ENCODE results near the gene MAST4. TPM values are rescaled to one million over a fixed set of nuclear protein-coding genes. Genes with fewer than 3 reads are reported as not detected.

The MAST4 gene
- total RNA-seq, 2 experiments from 2014 or later, result 1.3 to 21.9 TPM

DNA sequence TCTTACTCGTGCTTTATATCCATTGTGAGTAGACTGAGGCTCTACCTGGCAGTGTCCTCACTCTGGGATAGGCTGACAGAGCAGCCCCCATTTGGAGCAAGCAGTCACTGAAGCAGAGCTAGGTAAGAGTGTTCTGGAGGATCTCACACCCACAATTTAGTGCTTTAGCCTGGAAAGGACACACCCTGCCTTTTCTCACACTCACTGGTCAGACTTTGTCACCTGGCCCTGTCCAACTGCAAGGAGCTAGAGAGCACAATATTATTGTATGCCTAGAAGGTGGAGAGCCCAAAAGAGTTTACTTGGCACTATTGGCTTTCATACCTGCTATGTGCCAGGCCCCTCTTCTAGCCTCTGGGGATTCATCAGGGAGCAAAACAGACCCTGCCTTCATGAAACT, 141.9 kb downstream of the MAST4 start:
- no peaks in the 10 kb centered on the region for H3K9me3 ChIP-seq (ENCODE audit: low read length)
- BruUV-seq (replicated peaks), result no TSS peak
- CTCF ChIA-PET (ENCODE audit: unreplicated experiment), result no interaction called here
- H3K4me2 ChIP-seq (ENCODE audit: low read length), result no peak overlapping the region
- H3K4me3 ChIP-seq (ENCODE audit: low read depth, low read length, poor library complexity, severe bottlenecking), result no peak overlapping the region
- POLR2A ChIA-PET, result interaction anchor here (0.9 kb wide), 1 partner anchor 9 kb away, joined by 3 read pairs; no protein-coding TSS in a partner anchor
- no peak for DNase-seq (ENCODE audit: low spot score)
- H3K79me2 ChIP-seq (ENCODE audit: insufficient read depth, low read depth, low read length), result no peaks in the 10 kb centered on the region
- no peaks in the 10 kb centered on the region for H3K9me2 ChIP-seq (ENCODE audit: insufficient read depth, low read length)
- no peak overlapping the region for H3K27ac ChIP-seq (ENCODE audit: low read depth, low read length, poor library complexity, severe bottlenecking)
- intact Hi-C loops (cut with micrococcal nuclease; ENCODE audit: unreplicated experiment), result no loop called here
- no peaks in the 10 kb centered on the region for H3K4me1 ChIP-seq (ENCODE audit: insufficient read depth, low read length, poor library complexity, severe bottlenecking)
- H4K20me1 ChIP-seq (ENCODE audit: insufficient read depth, low read length), result no peaks in the 10 kb centered on the region
- no peak overlapping the region for H2AFZ ChIP-seq (ENCODE audit: low read length)
- H3K36me3 ChIP-seq (ENCODE audit: insufficient read depth, low read length), result no peaks in the 10 kb centered on the region
- TF ChIP-seq, protein P1, sequence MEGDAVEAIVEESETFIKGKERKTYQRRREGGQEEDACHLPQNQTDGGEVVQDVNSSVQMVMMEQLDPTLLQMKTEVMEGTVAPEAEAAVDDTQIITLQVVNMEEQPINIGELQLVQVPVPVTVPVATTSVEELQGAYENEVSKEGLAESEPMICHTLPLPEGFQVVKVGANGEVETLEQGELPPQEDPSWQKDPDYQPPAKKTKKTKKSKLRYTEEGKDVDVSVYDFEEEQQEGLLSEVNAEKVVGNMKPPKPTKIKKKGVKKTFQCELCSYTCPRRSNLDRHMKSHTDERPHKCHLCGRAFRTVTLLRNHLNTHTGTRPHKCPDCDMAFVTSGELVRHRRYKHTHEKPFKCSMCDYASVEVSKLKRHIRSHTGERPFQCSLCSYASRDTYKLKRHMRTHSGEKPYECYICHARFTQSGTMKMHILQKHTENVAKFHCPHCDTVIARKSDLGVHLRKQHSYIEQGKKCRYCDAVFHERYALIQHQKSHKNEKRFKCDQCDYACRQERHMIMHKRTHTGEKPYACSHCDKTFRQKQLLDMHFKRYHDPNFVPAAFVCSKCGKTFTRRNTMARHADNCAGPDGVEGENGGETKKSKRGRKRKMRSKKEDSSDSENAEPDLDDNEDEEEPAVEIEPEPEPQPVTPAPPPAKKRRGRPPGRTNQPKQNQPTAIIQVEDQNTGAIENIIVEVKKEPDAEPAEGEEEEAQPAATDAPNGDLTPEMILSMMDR (conservative IDR thresholded peaks at IDR 0.05; ENCODE audit: low read length), result no peak
- TF ChIP-seq EZH2phosphoT487 (IDR thresholded peaks at IDR 0.05; ENCODE audit: borderline replicate concordance, low read depth, low read length), result no peak

DNA sequence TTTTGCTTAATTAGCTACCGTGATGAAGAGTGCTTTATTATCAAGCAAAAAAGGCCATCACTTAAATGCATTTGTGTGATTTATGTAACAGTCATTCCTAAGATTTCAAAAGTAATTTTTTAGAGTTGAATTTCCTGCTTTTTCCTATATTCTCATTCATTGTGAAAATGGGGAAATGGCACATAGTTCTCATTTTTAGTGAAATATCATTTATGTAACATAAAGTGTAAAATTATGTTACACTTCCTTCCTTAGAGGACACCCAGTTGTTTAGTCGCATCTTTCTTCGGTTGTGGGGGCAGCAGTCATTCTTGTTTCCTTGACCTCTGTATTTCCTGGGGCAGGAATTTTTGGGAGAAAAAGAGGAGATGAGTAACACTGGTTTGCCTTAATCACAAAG, 142.8 kb downstream of the MAST4 start:
- no TSS peak for BruUV-seq (replicated peaks)
- Histone ChIP-seq H3K79me2 (ENCODE audit: insufficient read depth, low read depth, low read length) (no peaks in the 10 kb centered on the region), H3K4me3 (ENCODE audit: low read depth, low read length, poor library complexity, severe bottlenecking) (no peak overlapping the region), H3K4me2 (ENCODE audit: low read length) (no peak overlapping the region), H3K4me1 (ENCODE audit: insufficient read depth, low read length, poor library complexity, severe bottlenecking) (no peaks in the 10 kb centered on the region), H4K20me1 (ENCODE audit: insufficient read depth, low read length) (no peaks in the 10 kb centered on the region), H3K36me3 (ENCODE audit: insufficient read depth, low read length) (no peaks in the 10 kb centered on the region), H3K27ac (ENCODE audit: low read depth, low read length, poor library complexity, severe bottlenecking) (no peak overlapping the region), H3K9me3 (ENCODE audit: low read length) (no peaks in the 10 kb centered on the region), H3K9me2 (ENCODE audit: insufficient read depth, low read length) (no peaks in the 10 kb centered on the region), H2AFZ (ENCODE audit: low read length) (no peak overlapping the region)
- no peak for TF ChIP-seq EZH2phosphoT487 (IDR thresholded peaks at IDR 0.05; ENCODE audit: borderline replicate concordance, low read depth, low read length)
- TF ChIP-seq, protein P1 (conservative IDR thresholded peaks at IDR 0.05; ENCODE audit: low read length), result no peak
- ChIA-PET CTCF (ENCODE audit: unreplicated experiment) (no interaction called here), POLR2A (interaction anchor here (0.6 kb wide), 3 partner anchors 50 to 118 kb away, joined by 3 read pairs; no protein-coding TSS in a partner anchor)
- DNase-seq (ENCODE audit: low spot score), result no peak
- intact Hi-C loops (cut with micrococcal nuclease; ENCODE audit: unreplicated experiment), result no loop called here

DNA sequence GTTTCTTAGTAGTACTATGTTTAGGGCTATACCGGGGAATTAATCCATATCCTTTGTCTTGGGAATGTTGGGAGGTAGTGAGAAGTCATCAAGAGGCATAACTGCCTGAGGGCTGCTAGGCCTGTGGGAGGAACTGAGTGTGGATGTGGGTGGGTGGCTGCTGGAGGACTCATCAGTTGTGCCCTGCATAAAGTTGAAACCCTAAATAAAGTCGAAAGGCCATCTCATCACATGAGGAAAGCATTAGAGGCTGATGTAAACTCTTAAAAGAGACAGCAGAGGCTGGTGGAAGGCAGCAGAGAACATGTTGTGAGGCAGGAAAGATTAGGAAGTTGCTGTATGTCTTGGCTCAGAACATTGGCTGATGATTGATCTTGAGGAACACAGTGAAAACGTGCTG, 143.8 kb downstream of the MAST4 start:
- POLR2A ChIA-PET, result no interaction called here
- CTCF ChIA-PET (ENCODE audit: unreplicated experiment), result no interaction called here
- no peak overlapping the region for H3K27ac ChIP-seq (ENCODE audit: low read depth, low read length, poor library complexity, severe bottlenecking)
- H3K4me1 ChIP-seq (ENCODE audit: insufficient read depth, low read length, poor library complexity, severe bottlenecking), result no peaks in the 10 kb centered on the region
- H3K9me3 ChIP-seq (ENCODE audit: low read length), result no peaks in the 10 kb centered on the region
- H2AFZ ChIP-seq (ENCODE audit: low read length), result no peak overlapping the region
- H3K79me2 ChIP-seq (ENCODE audit: insufficient read depth, low read depth, low read length), result no peaks in the 10 kb centered on the region
- H3K4me2 ChIP-seq (ENCODE audit: low read length), result no peak overlapping the region
- BruUV-seq (replicated peaks), result no TSS peak
- H3K36me3 ChIP-seq (ENCODE audit: insufficient read depth, low read length), result no peaks in the 10 kb centered on the region
- TF ChIP-seq EZH2phosphoT487 (IDR thresholded peaks at IDR 0.05; ENCODE audit: borderline replicate concordance, low read depth, low read length), result no peak
- TF ChIP-seq, protein P1 (conservative IDR thresholded peaks at IDR 0.05; ENCODE audit: low read length), result no peak
- H3K4me3 ChIP-seq (ENCODE audit: low read depth, low read length, poor library complexity, severe bottlenecking), result no peak overlapping the region
- DNase-seq (ENCODE audit: low spot score), result no peak
- intact Hi-C loops (cut with micrococcal nuclease; ENCODE audit: unreplicated experiment), result loop anchor here (10.0 kb wide), 1 partner anchor 265 kb away; no protein-coding TSS in a partner anchor
- no peaks in the 10 kb centered on the region for H4K20me1 ChIP-seq (ENCODE audit: insufficient read depth, low read length)
- no peaks in the 10 kb centered on the region for H3K9me2 ChIP-seq (ENCODE audit: insufficient read depth, low read length)
